ENCODE measurements around the gene CAP2. TPM values are rescaled to one million over a fixed set of nuclear protein-coding genes. Genes with fewer than 3 reads are reported as not detected.

The CAP2 gene
- total RNA-seq, 4 donors from 2014 or later = 1.4 to 2.9 (median 2.2) TPM

DNA sequence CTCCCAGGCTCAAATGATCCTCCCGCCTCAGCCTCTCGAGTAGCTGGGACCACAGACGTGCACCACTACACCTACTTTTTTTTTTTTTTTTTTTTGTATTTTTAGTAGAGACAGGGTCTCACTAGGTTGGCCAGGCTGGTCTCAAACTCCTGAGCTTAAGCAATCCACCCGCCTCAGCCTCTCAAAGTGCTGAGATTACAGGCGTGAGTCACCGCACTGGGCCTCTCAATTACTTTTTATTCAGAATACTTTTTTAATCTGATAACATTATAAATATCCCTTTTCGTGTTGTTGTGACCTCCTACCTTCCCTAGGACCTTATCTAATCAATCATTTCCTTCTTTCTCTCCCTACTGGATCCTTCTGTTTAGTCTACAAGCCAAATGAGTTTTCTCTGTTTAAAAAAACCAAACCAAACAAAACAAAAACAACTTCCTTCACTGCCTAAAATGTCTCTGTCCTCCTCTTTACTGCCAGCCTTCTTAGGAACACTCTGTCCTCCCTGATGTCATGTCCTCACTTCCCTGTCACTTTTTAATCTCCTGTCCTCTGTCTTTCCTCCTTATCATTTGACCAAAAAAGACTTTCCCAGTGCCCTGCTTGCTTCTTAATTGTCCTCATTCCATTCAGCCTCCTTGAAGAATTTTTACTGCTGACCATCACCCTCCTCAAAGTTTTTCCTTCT, 85.0 kb downstream of the CAP2 start:
- TF ChIP-seq, protein P1, sequence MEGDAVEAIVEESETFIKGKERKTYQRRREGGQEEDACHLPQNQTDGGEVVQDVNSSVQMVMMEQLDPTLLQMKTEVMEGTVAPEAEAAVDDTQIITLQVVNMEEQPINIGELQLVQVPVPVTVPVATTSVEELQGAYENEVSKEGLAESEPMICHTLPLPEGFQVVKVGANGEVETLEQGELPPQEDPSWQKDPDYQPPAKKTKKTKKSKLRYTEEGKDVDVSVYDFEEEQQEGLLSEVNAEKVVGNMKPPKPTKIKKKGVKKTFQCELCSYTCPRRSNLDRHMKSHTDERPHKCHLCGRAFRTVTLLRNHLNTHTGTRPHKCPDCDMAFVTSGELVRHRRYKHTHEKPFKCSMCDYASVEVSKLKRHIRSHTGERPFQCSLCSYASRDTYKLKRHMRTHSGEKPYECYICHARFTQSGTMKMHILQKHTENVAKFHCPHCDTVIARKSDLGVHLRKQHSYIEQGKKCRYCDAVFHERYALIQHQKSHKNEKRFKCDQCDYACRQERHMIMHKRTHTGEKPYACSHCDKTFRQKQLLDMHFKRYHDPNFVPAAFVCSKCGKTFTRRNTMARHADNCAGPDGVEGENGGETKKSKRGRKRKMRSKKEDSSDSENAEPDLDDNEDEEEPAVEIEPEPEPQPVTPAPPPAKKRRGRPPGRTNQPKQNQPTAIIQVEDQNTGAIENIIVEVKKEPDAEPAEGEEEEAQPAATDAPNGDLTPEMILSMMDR (IDR thresholded peaks at IDR 0.05) = no peak
- TF ChIP-seq POLR2A (IDR thresholded peaks at IDR 0.05) (no peak), EP300 (IDR thresholded peaks at IDR 0.05) (no peak), POLR2AphosphoS5 (IDR thresholded peaks at IDR 0.05) (no peak)
- Histone ChIP-seq H3K36me3 (no peaks in the 10 kb centered on the region), H3K27ac (no peak overlapping the region), H3K4me3 (no peak overlapping the region), H3K9me3 (no peaks in the 10 kb centered on the region), H3K4me1 (peaks cover 2% of the 10 kb centered on the region), H3K27me3 (no peaks in the 10 kb centered on the region)
- 87% methylated on average over 7 of the region's 7 CpGs for WGBS
- DNase-seq (ENCODE audit: low spot score in 2 of 2) = no peak

DNA sequence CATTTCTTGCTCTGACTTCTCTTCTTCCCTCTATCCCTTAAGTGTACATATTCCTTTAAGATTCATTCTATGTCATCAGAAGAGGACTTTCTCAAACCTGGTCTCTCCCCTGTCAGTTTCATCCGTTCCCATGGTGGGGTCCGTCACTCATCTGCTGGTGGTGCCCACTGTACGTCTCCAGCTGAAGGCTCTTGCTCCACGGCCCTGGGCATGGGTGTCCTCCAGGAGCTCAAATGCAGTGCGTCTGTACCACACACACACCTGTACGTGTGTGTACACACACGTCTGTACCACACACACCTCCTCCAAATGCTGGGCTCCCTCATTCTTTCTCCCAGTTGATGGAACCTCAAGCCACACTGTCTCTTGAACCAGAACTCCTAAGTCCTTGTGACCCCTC, 85.6 kb downstream of the CAP2 start:
- Histone ChIP-seq H3K27me3 (no peaks in the 10 kb centered on the region), H3K4me3 (no peak overlapping the region), H3K36me3 (no peaks in the 10 kb centered on the region), H3K4me1 (no peaks in the 10 kb centered on the region), H3K27ac (no peak overlapping the region), H3K9me3 (no peaks in the 10 kb centered on the region)
- 98% methylated on average over 7 of the region's 7 CpGs for WGBS
- TF ChIP-seq, protein P1 (IDR thresholded peaks at IDR 0.05) = no peak
- TF ChIP-seq EP300 (IDR thresholded peaks at IDR 0.05) (no peak), POLR2AphosphoS5 (IDR thresholded peaks at IDR 0.05) (no peak), POLR2A (IDR thresholded peaks at IDR 0.05) (no peak)
- no peak for DNase-seq (ENCODE audit: low spot score in 2 of 2)

DNA sequence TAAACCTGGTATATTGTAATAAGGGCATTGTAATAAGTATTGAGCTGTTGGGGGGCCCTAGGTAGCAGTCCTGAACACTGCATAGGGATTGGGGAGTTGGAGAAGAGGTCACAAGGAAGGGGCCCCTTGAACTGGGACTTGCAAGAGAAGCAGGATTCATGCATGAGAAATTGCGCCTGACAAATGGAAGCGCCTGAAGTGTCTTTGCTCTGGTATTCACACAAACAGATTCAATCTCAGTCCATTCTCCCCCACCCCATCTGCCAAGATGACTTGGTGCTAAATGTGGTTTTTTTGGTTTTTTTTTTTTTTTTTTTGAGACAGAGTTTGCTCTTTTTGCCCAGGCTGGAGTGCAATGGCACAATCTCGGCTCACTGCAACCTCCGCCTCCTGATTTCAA, 87.1 kb downstream of the CAP2 start:
- Histone ChIP-seq H3K4me3 (no peak overlapping the region), H3K36me3 (no peaks in the 10 kb centered on the region), H3K27ac (no peak overlapping the region), H3K27me3 (no peaks in the 10 kb centered on the region), H3K9me3 (no peaks in the 10 kb centered on the region), H3K4me1 (no peaks in the 10 kb centered on the region)
- TF ChIP-seq EP300 (IDR thresholded peaks at IDR 0.05) = no peak
- TF ChIP-seq POLR2AphosphoS5 (IDR thresholded peaks at IDR 0.05) = no peak
- TF ChIP-seq POLR2A (IDR thresholded peaks at IDR 0.05) = no peak
- TF ChIP-seq, protein P1 (IDR thresholded peaks at IDR 0.05) = no peak
- DNase-seq (ENCODE audit: low spot score in 2 of 2) = no peak
- 99% methylated on average over 4 of the region's 4 CpGs for WGBS

DNA sequence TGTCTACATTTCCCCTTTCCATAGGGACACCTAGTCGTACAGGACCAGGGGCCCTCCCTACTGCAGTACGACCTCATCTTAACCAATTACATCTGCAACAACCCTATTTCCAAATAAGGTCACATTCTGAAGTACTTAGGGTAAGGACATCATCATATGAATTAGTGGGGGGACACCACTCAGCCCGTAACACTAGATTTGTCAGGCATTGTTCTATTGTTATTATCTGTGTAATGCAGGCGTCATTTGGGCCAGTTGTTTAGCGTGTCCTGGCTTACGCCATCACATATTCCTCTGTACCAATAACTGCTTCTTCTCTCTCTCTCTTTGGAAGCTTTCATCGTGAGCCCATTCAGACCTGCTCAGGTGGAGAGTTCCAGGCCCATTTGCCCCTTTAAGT, 89.3 kb downstream of the CAP2 start:
- no peak overlapping the region for H3K27ac ChIP-seq
- H3K27me3 ChIP-seq = no peaks in the 10 kb centered on the region
- H3K4me3 ChIP-seq = no peak overlapping the region
- DNase-seq (ENCODE audit: low spot score in 2 of 2) = no peak
- TF ChIP-seq POLR2AphosphoS5 (IDR thresholded peaks at IDR 0.05) = no peak
- TF ChIP-seq, protein P1 (IDR thresholded peaks at IDR 0.05) = no peak
- TF ChIP-seq POLR2A (IDR thresholded peaks at IDR 0.05) = no peak
- TF ChIP-seq EP300 (IDR thresholded peaks at IDR 0.05) = no peak
- H3K9me3 ChIP-seq = no peaks in the 10 kb centered on the region
- H3K36me3 ChIP-seq = no peaks in the 10 kb centered on the region
- WGBS = 95% methylated on average over 7 of the region's 7 CpGs
- H3K4me1 ChIP-seq = no peaks in the 10 kb centered on the region

DNA sequence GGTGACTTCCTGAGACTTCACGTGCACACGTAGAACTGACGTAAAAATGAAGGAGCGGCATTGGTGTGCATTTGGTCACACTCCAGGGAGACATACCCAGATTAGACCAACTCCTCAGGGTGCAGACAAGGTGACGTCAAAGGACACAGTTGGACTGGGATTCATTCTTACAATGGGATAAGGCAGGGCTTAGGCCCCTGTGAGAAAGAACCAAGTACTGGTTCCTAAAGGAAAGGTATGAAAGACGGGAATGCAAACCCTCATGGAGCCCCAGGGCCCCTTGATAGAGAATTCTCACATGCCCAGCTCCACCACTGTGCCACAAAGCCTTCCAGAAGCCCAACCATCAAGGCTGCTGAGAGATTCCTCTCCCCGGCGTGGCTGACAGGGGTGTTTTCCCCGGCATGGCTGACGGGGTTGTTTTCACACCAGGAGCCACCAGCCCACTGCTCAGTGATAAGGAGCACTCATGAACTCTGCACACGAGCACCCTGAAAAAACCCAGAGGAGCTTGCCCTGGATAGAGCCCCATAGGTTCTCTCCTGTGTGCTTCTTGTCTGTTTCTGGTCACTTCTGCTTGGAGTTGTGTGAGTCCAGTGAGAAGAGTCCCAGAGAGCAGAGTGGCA, 90.1 kb downstream of the CAP2 start:
- WGBS = 99% methylated on average over 11 of the region's 11 CpGs
- no peak for DNase-seq (ENCODE audit: low spot score in 2 of 2)
- Histone ChIP-seq H3K27me3 (no peaks in the 10 kb centered on the region), H3K4me3 (no peak overlapping the region), H3K4me1 (no peaks in the 10 kb centered on the region), H3K27ac (no peak overlapping the region), H3K9me3 (no peaks in the 10 kb centered on the region), H3K36me3 (no peaks in the 10 kb centered on the region)
- TF ChIP-seq, protein P1 (IDR thresholded peaks at IDR 0.05) = no peak
- no peak for TF ChIP-seq POLR2A (IDR thresholded peaks at IDR 0.05)
- TF ChIP-seq EP300 (IDR thresholded peaks at IDR 0.05) = no peak
- TF ChIP-seq POLR2AphosphoS5 (IDR thresholded peaks at IDR 0.05) = no peak

Measured in suprapubic skin (tissue), 4 donors.